HG03060 (cell line): ENCODE results near the gene THAP2.

Experiments used
- ATAC-seq: cut with Tn5 transposase; IDR thresholded peaks from one replicate; pipeline ENCODE4 v1.9.1; 2021; ENCODE audit warnings: low read depth, moderate number of reproducible peaks; ENCODE audit not compliant: unreplicated experiment

THAP2 gene

GRCh38 chr12:71663561-71664410 lies at the start of gene THAP2, which contains the start of gene ZFC3H1:
TSS of gene THAP2 (plus strand) at chr12:71664301. CDS start at chr12:71664510, 209 bp downstream.
TSS of gene ZFC3H1 (minus strand) at chr12:71663848. CDS start at chr12:71663610, 238 bp downstream.
- peak; percentile 96 for ATAC-seq

GRCh38 chr12:71621938-71622337 lies 42.2 kb upstream of the THAP2 start:
- ATAC-seq, result no peak

- no peak for ATAC-seq
Measured at GRCh38 chr12:71625476-71625875, 38.6 kb upstream of the THAP2 start.

GRCh38 chr12:71626098-71626497 lies 38.0 kb upstream of the THAP2 start:
- ATAC-seq, result no peak

GRCh38 chr12:71626768-71627167 lies 37.3 kb upstream of the THAP2 start:
- ATAC-seq, result no peak

GRCh38 chr12:71627438-71628002 lies 36.6 kb upstream of the THAP2 start:
- no peak for ATAC-seq

- ATAC-seq, result no peak
Measured at GRCh38 chr12:71636704-71637115, 27.4 kb upstream of the THAP2 start.

- ATAC-seq, result no peak
Measured at GRCh38 chr12:71638499-71638898, 25.6 kb upstream of the THAP2 start.

- no peak for ATAC-seq
Measured at GRCh38 chr12:71639341-71639760, 24.8 kb upstream of the THAP2 start.

GRCh38 chr12:71640316-71640715 lies 23.8 kb upstream of the THAP2 start:
- no peak for ATAC-seq

- no peak for ATAC-seq
Measured at GRCh38 chr12:71641390-71641789, 22.7 kb upstream of the THAP2 start.

GRCh38 chr12:71642264-71642663 lies 21.8 kb upstream of the THAP2 start:
- ATAC-seq, result peak; percentile 43

GRCh38 chr12:71645268-71645667 lies 18.8 kb upstream of the THAP2 start:
- no peak for ATAC-seq

GRCh38 chr12:71646512-71646911 lies 17.6 kb upstream of the THAP2 start:
- ATAC-seq, result no peak

- no peak for ATAC-seq
Measured at GRCh38 chr12:71648537-71648936, 15.6 kb upstream of the THAP2 start.

- no peak for ATAC-seq
Measured at GRCh38 chr12:71649401-71649800, 14.7 kb upstream of the THAP2 start.

- no peak for ATAC-seq
Measured at GRCh38 chr12:71652656-71653055, 11.4 kb upstream of the THAP2 start.

- no peak for ATAC-seq
Measured at GRCh38 chr12:71653137-71653536, 11.0 kb upstream of the THAP2 start.

- no peak for ATAC-seq
Measured at GRCh38 chr12:71654200-71654599, 9.9 kb upstream of the THAP2 start.

GRCh38 chr12:71655495-71655894 lies 8.6 kb upstream of the THAP2 start:
- ATAC-seq, result no peak

- ATAC-seq, result no peak
Measured at GRCh38 chr12:71655907-71656306, 8.2 kb upstream of the THAP2 start.

- ATAC-seq, result no peak
Measured at GRCh38 chr12:71656740-71657139, 7.4 kb upstream of the THAP2 start.
